A549 treated with Hydrocortisone at 1 μM for 4 hours (cell line): Measurements from ENCODE around the gene SLAIN1. TPM values are rescaled to one million over a fixed set of nuclear protein-coding genes. Genes with fewer than 3 reads are reported as not detected.

Source experiments
- total RNA-seq: library from RNA; stranded (reverse); fragments of 200-300 nt; extraction: Qiagen RNA extraction; gene quantifications from 5 replicates; pipeline ENCODE4 v1.2.3, GENCODE V29; 2022

The SLAIN1 gene
- total RNA-seq = 0.41 to 0.67 TPM (median 0.58 TPM) in 5 replicates

GRCh38 chr13:77697217-77698103, at the start of gene SLAIN1:
SLAIN1 (plus strand) TSS chr13:77697687; CDS start chr13:77697914, 227 bp downstream.

Other genes with a start within 250 kb of the SLAIN1 start
- gene SCEL, start 162.0 kb upstream of the SLAIN1 start, total RNA-seq = 0.79 to 1.0 TPM (median 0.92 TPM) in 5 replicates
- gene EDNRB, start 221.1 kb downstream of the SLAIN1 start, total RNA-seq = not detected in 5 replicates